ENCODE measurements around the gene C2orf81.

C2orf81 gene

DNA sequence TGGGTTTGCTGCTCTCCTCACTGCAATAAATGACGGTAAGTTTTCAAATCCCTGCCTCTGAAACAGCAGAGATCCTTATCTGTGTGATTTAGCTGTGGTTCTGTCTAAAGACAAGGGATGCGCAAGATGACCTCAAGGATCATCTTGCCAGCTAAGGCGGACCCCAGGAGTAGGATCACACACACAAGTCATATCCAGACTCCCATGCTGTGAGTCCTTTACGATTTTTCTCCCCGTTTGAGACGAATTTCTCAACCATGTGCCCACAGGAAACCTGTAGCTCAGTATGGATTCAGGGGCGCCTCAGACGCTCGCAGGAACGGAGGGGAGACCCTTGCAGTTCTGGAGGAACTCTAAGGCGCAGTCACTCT lies 30.2 kb downstream of the C2orf81 start:
- TF ChIP-seq, protein P1, sequence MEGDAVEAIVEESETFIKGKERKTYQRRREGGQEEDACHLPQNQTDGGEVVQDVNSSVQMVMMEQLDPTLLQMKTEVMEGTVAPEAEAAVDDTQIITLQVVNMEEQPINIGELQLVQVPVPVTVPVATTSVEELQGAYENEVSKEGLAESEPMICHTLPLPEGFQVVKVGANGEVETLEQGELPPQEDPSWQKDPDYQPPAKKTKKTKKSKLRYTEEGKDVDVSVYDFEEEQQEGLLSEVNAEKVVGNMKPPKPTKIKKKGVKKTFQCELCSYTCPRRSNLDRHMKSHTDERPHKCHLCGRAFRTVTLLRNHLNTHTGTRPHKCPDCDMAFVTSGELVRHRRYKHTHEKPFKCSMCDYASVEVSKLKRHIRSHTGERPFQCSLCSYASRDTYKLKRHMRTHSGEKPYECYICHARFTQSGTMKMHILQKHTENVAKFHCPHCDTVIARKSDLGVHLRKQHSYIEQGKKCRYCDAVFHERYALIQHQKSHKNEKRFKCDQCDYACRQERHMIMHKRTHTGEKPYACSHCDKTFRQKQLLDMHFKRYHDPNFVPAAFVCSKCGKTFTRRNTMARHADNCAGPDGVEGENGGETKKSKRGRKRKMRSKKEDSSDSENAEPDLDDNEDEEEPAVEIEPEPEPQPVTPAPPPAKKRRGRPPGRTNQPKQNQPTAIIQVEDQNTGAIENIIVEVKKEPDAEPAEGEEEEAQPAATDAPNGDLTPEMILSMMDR (conservative IDR thresholded peaks at IDR 0.05) = no peak
- TF ChIP-seq ZFX (IDR thresholded peaks at IDR 0.05) = no peak
- peak overlapping the region; percentile 88 for H3K27ac ChIP-seq

DNA sequence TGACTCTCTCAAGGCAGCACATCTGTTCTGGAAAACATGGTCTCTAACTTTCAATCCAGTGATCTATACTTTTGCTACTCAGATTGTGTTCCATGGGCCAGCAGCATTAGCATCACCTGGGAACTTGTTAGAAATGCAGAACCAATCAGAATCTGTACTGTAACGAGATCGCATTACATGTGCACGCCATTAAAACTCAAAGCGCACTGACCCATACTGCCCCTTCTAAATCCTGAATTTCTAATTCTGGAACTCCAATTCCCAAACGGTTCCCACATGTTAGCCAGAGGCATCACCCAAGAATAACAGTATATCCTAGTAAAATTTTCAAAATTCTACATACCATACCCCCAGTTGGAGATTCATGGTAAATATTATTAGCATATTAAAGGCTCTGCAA lies 30.8 kb downstream of the C2orf81 start:
- no peak overlapping the region for H3K27ac ChIP-seq
- TF ChIP-seq ZFX (IDR thresholded peaks at IDR 0.05) = no peak
- TF ChIP-seq, protein P1 (conservative IDR thresholded peaks at IDR 0.05) = no peak

DNA sequence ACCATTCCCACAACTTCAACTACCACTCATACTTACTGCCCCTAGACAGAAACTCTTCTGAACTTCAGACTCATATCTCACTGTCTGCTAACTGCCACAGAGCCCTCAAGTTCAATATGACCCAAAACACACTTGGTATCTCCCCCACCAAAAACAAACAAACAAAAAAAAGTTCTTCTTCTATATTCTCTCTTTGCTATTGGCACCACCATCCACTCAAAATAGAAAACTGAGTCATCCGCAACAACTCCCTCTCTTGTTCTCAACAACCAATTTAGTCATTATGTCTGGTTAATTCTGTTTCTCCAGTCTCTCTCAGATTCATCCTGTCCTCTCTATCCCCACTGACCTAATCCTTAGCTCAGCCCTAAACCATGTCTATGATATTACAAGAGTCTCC lies 34.1 kb downstream of the C2orf81 start:
- H3K27ac ChIP-seq = no peak overlapping the region

DNA sequence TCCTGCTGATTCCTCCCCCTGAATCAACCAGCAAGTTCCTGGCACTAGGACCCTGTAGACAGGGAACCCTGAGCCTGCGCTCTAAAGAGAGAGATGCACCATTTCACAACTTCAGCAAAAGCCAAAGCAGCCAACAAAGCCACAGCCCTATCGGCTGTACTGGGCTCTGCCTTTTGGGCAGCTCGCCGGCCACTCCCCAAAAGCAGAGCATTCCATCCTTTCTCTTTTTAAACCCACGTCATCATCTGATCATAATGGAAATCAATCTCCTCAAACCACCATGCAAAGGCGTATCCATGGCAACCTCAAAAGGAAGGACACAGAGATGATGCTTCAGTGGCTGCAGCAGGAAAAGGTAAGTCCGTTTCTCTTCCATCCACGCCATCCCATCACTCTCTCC lies 36.0 kb downstream of the C2orf81 start:
- TF ChIP-seq, protein P1 (conservative IDR thresholded peaks at IDR 0.05) = no peak
- TF ChIP-seq ZFX (IDR thresholded peaks at IDR 0.05) = no peak
- no peak overlapping the region for H3K27ac ChIP-seq

More for the DNA sequence above, 34.1 kb downstream of the C2orf81 start:
- no peak for TF ChIP-seq ZFX (IDR thresholded peaks at IDR 0.05)
- TF ChIP-seq, protein P1 (conservative IDR thresholded peaks at IDR 0.05) = no peak

DNA sequence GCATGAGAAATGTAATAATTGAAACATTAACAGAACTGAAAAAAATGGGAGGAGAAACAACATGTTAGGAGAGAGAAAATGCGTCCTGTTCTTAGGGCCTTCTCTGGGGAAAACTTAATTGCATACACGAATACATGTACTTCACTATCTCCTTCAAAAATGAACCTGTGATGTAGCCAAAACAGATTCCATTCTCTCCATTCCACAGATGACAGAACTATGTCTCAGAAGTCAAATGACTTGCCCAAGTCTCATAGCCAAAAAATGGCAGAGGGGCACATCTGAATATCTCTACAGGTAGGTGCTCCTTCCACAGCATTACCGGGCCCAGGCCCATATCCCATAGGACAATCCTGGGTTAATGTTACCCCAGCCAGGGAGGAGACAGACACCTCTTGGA lies 37.4 kb downstream of the C2orf81 start:
- no peak for TF ChIP-seq ZFX (IDR thresholded peaks at IDR 0.05)
- TF ChIP-seq, protein P1 (conservative IDR thresholded peaks at IDR 0.05) = no peak
- no peak overlapping the region for H3K27ac ChIP-seq

DNA sequence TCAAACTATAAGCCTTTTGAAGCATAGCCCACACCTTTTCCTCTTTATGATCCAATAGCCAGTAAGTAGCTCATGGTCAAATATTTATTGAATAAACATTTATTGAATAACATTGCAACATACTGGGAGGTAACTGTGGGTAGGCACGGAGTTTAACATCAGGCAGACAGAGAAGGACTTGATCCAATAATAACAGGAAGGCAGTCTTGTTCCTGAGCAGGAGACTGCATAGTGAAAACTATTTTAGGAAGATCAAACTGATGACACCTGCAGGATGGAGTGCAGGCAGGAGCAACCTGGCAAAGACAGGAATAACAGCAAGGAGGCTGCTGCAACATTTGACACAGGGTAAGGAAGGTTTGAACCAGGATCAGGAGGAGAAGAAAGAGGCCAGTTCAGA lies 38.2 kb downstream of the C2orf81 start:
- H3K27ac ChIP-seq = peak overlapping the region; percentile 49; the same call in 1 of the 2 replicates
- TF ChIP-seq ZFX (IDR thresholded peaks at IDR 0.05) = no peak
- TF ChIP-seq, protein P1 (conservative IDR thresholded peaks at IDR 0.05) = no peak

DNA sequence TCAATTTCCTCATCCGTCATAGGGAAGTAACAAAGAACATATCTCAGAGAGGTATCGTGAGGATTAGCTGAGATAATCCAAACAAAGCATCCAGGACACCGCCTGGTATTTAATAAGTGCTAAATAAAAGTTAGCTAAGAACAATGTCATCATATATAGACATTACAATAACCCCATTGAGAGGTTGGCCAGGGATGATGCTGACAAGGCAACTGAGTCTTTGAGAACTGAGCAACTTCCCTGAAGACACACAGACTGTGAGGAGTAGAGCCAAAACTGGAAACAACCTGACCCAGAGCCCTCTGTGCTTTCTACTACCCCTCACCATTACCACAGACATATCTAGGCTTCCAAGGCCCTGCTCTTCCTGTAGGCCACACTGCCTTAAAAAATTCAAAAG lies 39.7 kb downstream of the C2orf81 start:
- TF ChIP-seq, protein P1 (conservative IDR thresholded peaks at IDR 0.05) = no peak
- no peak for TF ChIP-seq ZFX (IDR thresholded peaks at IDR 0.05)
- H3K27ac ChIP-seq = no peak overlapping the region

Measured in C4-2B (cell line).